ENCODE data around the gene CDC27.
"Not testable (repeated sequence)": the region's sequence is repeated elsewhere in the genome, so short reads cannot be mapped to it uniquely, and the experiment has no call there.

The CDC27 gene

GRCh38 chr17:47222047-47222446, 33.0 kb upstream of the CDC27 start:
- CTCF ChIA-PET, result interaction anchor here (0.6 kb wide), 1 partner anchor 9 kb away, joined by 3 read pairs; no protein-coding TSS in a partner anchor
- POLR2A ChIA-PET, result no interaction called here
- no peak for DNase-seq (ENCODE audit: extremely low spot score)
- TF ChIP-seq, protein P1, sequence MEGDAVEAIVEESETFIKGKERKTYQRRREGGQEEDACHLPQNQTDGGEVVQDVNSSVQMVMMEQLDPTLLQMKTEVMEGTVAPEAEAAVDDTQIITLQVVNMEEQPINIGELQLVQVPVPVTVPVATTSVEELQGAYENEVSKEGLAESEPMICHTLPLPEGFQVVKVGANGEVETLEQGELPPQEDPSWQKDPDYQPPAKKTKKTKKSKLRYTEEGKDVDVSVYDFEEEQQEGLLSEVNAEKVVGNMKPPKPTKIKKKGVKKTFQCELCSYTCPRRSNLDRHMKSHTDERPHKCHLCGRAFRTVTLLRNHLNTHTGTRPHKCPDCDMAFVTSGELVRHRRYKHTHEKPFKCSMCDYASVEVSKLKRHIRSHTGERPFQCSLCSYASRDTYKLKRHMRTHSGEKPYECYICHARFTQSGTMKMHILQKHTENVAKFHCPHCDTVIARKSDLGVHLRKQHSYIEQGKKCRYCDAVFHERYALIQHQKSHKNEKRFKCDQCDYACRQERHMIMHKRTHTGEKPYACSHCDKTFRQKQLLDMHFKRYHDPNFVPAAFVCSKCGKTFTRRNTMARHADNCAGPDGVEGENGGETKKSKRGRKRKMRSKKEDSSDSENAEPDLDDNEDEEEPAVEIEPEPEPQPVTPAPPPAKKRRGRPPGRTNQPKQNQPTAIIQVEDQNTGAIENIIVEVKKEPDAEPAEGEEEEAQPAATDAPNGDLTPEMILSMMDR (IDR thresholded peaks at IDR 0.05; ENCODE audit: control extremely low read depth, extremely low read depth, low read depth, missing control alignments), result no peak

- CTCF ChIA-PET, result interaction anchor here (1.2 to 3.5 kb wide), 6 partner anchors 9 to 95 kb away, joined by 3 to 34 read pairs (median 6); partner anchors contain the start of gene MYL4
- DNase-seq (ENCODE audit: extremely low spot score), result no peak
- POLR2A ChIA-PET, result no interaction called here
- TF ChIP-seq, protein P1 (IDR thresholded peaks at IDR 0.05; ENCODE audit: control extremely low read depth, extremely low read depth, low read depth, missing control alignments), result no peak
Observed at GRCh38 chr17:47221154-47221553, 32.1 kb upstream of the CDC27 start.

DNA sequence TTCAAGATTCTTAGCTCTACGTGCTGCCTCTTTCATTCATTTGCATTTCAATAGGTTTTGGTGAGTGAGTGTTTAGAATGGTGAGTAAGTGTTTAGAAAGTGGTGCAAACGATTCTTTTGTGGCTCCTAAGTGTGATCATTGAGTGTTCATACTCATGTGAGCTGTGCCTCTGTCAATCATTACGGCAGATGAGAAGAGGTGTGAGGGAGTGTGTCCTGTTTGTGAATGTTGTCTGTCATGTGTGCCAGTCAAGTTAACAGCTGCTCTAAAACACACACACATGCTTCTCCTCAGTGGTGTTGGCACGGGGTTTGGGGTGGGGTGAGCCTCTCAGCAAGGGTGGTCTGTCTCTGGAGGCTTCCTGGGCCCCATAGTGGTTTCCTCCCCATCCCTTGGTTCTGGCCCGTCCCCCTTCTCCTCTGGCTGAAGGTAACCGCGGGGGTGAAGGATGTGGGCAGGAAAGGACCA, 31.5 kb upstream of the CDC27 start:
- ChIA-PET CTCF (interaction anchor here (1.0 to 3.5 kb wide), 8 partner anchors 10 to 395 kb away, joined by 3 to 34 read pairs (median 5); partner anchors contain the start of gene MYL4), POLR2A (no interaction called here)
- DNase-seq (ENCODE audit: extremely low spot score), result no peak
- TF ChIP-seq, protein P1 (IDR thresholded peaks at IDR 0.05; ENCODE audit: control extremely low read depth, extremely low read depth, low read depth, missing control alignments), result no peak

- POLR2A ChIA-PET, result no interaction called here
- TF ChIP-seq, protein P1 (IDR thresholded peaks at IDR 0.05; ENCODE audit: control extremely low read depth, extremely low read depth, low read depth, missing control alignments), result no peak
Observed at GRCh38 chr17:47219621-47220475, 30.8 kb upstream of the CDC27 start.

DNA sequence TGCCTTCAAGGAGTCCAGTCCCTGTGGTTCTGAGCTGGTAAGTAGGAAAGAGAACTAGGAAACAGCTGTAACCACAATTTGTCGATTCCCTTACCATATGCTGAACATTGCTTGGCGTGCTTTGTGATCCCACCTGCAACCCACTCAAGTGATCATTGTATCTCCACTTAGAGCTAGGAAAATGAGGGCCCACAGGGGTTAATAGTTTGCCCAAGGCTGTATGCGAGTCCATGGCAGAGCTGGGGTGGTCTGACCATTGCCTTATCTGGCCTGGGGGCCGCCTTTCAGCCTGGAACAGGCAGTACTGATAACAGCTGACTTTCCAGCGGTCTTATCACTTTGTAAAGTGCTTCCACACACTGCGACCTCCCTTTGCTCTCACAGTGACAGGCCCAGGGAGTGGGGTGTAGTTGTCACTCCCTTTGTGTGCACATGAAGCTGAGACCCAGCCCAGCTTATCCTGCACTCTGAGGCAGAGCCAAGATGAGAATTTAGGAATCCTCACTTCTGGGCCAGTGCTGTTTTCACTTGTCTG, 29.9 kb upstream of the CDC27 start:
- CTCF ChIA-PET, result interaction anchor here (0.7 to 3.5 kb wide), 6 partner anchors 10 to 98 kb away, joined by 3 to 34 read pairs (median 6); partner anchors contain the start of gene MYL4

More at GRCh38 chr17:47219621-47220475, 30.8 kb upstream of the CDC27 start:
- no peak for DNase-seq (ENCODE audit: extremely low spot score)
- CTCF ChIA-PET, result interaction anchor here (1.0 to 3.5 kb wide), 9 partner anchors 10 to 396 kb away, joined by 3 to 34 read pairs (median 4); partner anchors contain the start of gene MYL4

GRCh38 chr17:47217279-47217678, 28.2 kb upstream of the CDC27 start:
- POLR2A ChIA-PET; DNase-seq (ENCODE audit: extremely low spot score); CTCF ChIA-PET: not testable (repeated sequence)

More for the DNA sequence above, 29.9 kb upstream of the CDC27 start:
- DNase-seq (ENCODE audit: extremely low spot score), result no peak
- POLR2A ChIA-PET, result no interaction called here
- TF ChIP-seq, protein P1 (IDR thresholded peaks at IDR 0.05; ENCODE audit: control extremely low read depth, extremely low read depth, low read depth, missing control alignments), result no peak

DNA sequence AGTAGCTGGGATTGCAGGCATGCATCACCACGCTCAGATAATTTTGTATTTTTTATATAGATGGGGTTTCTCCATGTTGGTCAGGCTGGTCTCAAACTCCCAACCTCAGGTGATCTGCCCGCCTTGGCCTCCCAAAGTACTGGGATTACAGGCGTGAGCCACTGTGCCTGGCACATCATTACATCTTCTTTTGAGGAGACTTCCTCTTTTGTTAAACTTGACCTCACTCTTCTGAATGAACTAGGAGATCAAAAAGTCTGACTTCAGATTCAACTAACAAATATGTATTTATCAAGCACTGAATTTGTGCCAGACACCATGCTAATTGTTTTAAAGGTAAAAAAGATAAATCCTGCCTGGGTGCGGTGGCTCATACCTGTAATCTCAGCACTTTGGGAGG, 27.7 kb upstream of the CDC27 start:
- CTCF ChIA-PET; DNase-seq (ENCODE audit: extremely low spot score); POLR2A ChIA-PET: not testable (repeated sequence)
